GM12873 (cell line): Measurements from ENCODE around the gene PLPP7.

Source experiments
- TF ChIP-seq, protein P1 (sequence below): IDR thresholded peaks from 2 replicates; pipeline ENCODE4 v1.5.1; 2012; ENCODE audit warnings: low read depth, mild to moderate bottlenecking, moderate library complexity, low read length, control low read depth; ENCODE audit not compliant: insufficient read depth; ENCODE audit errors: missing control alignments

Gene PLPP7

DNA sequence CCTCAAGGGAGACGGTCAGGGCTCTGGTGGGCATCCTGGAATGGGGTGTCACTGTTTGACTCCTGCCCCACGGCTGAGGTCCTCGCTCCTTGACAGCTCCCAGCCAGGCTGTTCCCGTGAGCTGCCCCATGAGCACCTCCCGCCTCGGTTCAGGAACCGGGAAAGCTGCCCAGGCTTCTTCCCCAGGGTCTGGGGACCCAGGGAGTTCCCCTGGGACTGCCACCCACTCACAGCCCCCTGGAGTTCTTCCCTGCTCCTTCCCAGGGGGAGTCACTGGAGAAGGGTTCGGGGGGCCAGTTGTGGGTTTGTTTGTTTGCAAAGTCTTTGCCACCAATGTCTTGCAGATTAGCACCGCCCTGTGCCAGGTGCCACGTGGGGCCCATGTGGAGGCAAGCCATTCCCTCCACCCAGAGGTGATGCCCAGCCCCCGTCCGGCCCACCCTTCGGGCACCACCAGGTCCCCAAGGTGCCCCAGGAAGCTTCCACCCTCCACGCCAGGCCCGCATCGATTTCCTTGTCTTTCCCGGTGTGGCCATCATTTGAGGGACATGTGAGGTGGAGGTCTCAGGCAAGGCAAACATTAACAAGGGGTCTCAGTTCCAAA is 1.3 kb downstream of the PLPP7 start:
- TF ChIP-seq, protein P1, sequence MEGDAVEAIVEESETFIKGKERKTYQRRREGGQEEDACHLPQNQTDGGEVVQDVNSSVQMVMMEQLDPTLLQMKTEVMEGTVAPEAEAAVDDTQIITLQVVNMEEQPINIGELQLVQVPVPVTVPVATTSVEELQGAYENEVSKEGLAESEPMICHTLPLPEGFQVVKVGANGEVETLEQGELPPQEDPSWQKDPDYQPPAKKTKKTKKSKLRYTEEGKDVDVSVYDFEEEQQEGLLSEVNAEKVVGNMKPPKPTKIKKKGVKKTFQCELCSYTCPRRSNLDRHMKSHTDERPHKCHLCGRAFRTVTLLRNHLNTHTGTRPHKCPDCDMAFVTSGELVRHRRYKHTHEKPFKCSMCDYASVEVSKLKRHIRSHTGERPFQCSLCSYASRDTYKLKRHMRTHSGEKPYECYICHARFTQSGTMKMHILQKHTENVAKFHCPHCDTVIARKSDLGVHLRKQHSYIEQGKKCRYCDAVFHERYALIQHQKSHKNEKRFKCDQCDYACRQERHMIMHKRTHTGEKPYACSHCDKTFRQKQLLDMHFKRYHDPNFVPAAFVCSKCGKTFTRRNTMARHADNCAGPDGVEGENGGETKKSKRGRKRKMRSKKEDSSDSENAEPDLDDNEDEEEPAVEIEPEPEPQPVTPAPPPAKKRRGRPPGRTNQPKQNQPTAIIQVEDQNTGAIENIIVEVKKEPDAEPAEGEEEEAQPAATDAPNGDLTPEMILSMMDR = no peak

DNA sequence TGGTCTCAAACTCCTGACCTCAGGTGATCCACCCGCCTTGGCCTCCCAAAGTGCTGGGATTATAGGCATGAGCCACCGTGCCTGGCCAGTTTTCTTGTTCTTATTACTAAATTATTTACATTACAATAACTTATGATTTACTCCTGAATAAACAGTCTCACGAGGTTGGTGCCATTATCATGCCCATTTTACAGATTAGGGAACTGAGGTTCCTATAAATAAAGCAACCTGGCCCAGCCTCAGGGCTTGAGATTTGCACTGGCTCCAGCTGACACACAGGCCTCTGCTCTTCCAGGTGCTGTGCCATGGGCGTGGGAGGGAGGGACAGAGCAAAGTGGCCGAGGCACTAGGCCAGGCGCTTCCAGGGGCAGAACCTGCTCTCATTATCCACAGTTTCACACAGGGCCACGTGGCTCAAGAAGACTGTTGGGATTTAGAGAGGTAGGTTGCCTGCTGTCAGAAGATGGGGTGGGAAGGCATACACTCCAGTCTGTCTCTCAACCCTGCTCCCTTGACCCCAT is 2.3 kb downstream of the PLPP7 start:
- TF ChIP-seq, protein P1 = no peak

DNA sequence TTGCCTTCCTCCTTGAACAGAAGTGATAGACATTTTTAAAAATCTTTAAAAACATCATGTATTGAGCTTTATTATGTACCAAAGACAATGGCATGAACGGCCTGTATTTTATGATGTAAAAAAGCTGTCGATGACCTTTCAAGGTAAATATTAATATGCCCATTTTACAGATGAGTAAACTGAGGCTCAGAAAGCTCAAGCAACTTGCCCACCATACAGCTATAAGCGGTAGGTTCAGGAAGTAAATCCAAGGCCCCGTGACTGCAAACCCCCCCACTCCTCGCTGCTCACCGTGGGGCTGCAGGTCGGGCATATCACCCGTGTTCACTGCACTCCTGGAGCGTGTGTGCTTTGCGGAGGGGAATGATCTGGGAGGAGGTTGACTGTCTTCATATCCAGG is 3.4 kb downstream of the PLPP7 start:
- TF ChIP-seq, protein P1 = no peak

DNA sequence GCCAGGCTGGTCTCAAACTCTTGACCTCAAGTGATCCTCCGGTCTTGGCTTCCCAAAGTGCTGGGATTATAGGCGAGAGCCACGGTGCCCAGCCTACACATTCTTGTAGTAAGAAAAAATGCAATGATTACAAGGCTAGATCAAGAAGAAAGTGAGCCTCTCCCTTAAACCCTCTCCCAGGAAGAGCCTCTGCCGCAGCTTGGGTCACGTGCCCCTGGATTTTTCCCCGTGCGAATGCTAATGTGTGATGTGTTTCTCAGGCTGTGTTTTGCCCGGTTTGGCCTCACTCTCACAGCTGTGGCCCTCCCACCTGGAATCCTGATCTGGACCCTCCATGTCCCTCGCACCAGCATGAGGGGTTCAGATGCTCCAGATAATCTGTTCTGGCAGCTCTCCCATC is 6.9 kb downstream of the PLPP7 start:
- TF ChIP-seq, protein P1 = no peak

DNA sequence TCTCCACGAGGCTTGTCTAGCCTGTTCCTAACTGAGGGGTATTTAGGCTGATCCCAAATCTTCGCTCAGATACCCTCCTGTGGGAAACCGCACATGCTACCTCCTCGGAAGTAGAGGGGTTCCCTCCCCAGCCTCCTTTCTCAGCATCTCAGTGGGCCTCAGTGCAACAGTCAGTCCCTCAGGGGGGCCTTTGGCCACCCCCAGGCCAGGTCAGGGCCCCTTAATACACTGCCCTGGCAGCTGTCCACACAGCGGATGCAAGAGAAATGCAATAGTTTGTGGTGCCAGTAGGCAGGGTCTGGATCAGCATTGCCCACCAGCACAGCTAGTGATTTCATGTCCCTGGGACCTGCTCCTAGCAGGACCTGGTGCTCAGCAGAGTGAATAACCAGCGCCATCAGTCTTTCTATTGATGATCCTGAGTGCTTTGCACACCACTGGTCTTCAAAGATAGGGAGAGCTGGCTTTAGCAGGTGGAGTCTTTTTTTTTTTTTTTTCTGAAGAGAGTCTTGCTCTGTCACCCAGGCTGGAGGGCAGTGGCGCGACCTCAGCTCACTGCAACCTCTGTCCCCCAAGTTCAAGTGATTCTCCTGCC is 7.5 kb downstream of the PLPP7 start:
- TF ChIP-seq, protein P1 = no peak

DNA sequence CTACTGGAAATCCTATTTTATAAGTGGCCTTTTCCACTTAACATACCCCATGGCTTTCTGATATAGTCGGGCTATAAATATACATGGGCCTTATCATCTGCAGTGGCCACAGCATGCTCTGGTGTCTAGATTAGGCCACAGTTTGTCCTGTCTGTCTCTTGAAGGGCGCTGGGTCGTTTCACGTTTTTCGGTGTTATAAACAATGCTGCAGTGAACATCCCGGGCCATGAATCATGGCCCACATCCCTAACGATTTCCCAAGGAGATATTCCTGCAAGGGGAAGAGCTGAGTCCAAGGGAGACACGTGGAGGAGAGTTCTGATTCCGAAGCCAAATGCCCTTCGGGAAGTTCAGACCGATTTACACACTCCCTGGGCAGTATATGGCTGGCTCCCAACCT is 8.4 kb downstream of the PLPP7 start:
- TF ChIP-seq, protein P1 = no peak

DNA sequence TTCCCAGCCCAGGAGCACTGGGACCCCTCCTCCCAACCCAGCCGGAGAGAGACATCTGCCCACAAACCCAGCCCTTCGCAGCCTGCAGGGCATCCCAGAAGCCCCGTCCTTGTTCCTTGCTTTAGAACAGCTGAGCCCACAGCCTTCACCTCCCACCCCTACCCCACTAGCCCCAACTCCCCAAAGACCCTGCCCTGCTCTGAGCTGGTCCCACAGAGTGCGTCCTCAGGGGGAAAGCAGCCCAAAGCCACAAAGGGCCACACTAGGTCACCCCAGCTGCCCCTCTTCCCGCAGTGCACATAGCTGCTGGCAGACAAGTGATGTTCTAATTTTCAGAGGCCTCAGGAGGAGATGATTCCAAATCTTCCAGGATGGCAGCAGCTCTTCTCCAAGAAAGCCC is 8.8 kb downstream of the PLPP7 start:
- TF ChIP-seq, protein P1 = no peak
